ENCODE results near the gene JMJD8.

Gene JMJD8

GRCh38 chr16:684071-684794 lies at the start of gene JMJD8:
TSS of gene JMJD8 (minus strand) at chr16:684334. CDS start at chr16:684319, 15 bp downstream.
- DNase-seq (ENCODE audit: low read depth) = peak; percentile 93

GRCh38 chr16:733382-734207 lies 49.5 kb upstream of the JMJD8 start:
- DNase-seq (ENCODE audit: low read depth) = no peak

- DNase-seq (ENCODE audit: low read depth) = no peak
Observed at GRCh38 chr16:732936-733335, 48.8 kb upstream of the JMJD8 start.

- no peak for DNase-seq (ENCODE audit: low read depth)
Observed at GRCh38 chr16:732332-732731, 48.2 kb upstream of the JMJD8 start.

GRCh38 chr16:730666-731509 lies 46.8 kb upstream of the JMJD8 start:
- DNase-seq (ENCODE audit: low read depth) = no peak

GRCh38 chr16:729768-730665 lies 45.9 kb upstream of the JMJD8 start:
- no peak for DNase-seq (ENCODE audit: low read depth)

GRCh38 chr16:728890-729744 lies 45.0 kb upstream of the JMJD8 start:
- DNase-seq (ENCODE audit: low read depth) = no peak

GRCh38 chr16:728131-728889 lies 44.2 kb upstream of the JMJD8 start:
- no peak for DNase-seq (ENCODE audit: low read depth)

- DNase-seq (ENCODE audit: low read depth) = no peak
Observed at GRCh38 chr16:727291-727977, 43.3 kb upstream of the JMJD8 start.

- no peak for DNase-seq (ENCODE audit: low read depth)
Observed at GRCh38 chr16:726438-727290, 42.5 kb upstream of the JMJD8 start, which contains the start of the genes CCDC78 and HAGHL. TSS of gene CCDC78 (minus strand) at chr16:726443. CDS start at chr16:726367, 76 bp downstream. TSS of gene HAGHL (plus strand) at chr16:727106. CDS start at chr16:727510, 404 bp downstream.

- no peak for DNase-seq (ENCODE audit: low read depth)
Observed at GRCh38 chr16:726188-726437, 42.0 kb upstream of the JMJD8 start.

GRCh38 chr16:725463-726187 lies 41.5 kb upstream of the JMJD8 start:
- DNase-seq (ENCODE audit: low read depth) = no peak

- DNase-seq (ENCODE audit: low read depth) = no peak
Observed at GRCh38 chr16:725041-725376, 40.9 kb upstream of the JMJD8 start.

- DNase-seq (ENCODE audit: low read depth) = no peak
Observed at GRCh38 chr16:724188-725040, 40.3 kb upstream of the JMJD8 start.

- DNase-seq (ENCODE audit: low read depth) = no peak
Observed at GRCh38 chr16:723695-724094, 39.6 kb upstream of the JMJD8 start.

- DNase-seq (ENCODE audit: low read depth) = no peak
Observed at GRCh38 chr16:722835-723633, 38.9 kb upstream of the JMJD8 start.
